ENCODE measurements around the gene RRBP1. TPM values are rescaled to one million over a fixed set of nuclear protein-coding genes. Genes with fewer than 3 reads are reported as not detected.

RRBP1 gene
- total and polyA plus RNA-seq, 4 donors, result 53.2 to 89.2 (median 56.7) TPM

- Histone ChIP-seq H3K4me1 (ENCODE audit: control insufficient read depth, insufficient read depth, low read length) (no peaks in the 10 kb centered on the region), H3K27me3 (ENCODE audit: control insufficient read depth, insufficient read depth, low read length) (no peaks in the 10 kb centered on the region), H3K27ac (ENCODE audit: low read depth, low read length) (no peak overlapping the region), H3K36me3 (ENCODE audit: control insufficient read depth, insufficient read depth, low read length) (no peaks in the 10 kb centered on the region), H3K4me3 (ENCODE audit: low read depth, low read length) (no peak overlapping the region), H3K9me3 (ENCODE audit: control insufficient read depth, insufficient read depth, low read length) (no peaks in the 10 kb centered on the region)
- 84% methylated on average over 14 of the region's 14 CpGs for whole genome bisulfite sequencing (ENCODE audit: insufficient coverage)
- DNase-seq (ENCODE audit: low read depth in 4 of 6, low spot score in 6 of 6), result no peak
These were observed 40.7 kb upstream of the RRBP1 start for GRCh38 chr20:17722493-17723300.

DNA sequence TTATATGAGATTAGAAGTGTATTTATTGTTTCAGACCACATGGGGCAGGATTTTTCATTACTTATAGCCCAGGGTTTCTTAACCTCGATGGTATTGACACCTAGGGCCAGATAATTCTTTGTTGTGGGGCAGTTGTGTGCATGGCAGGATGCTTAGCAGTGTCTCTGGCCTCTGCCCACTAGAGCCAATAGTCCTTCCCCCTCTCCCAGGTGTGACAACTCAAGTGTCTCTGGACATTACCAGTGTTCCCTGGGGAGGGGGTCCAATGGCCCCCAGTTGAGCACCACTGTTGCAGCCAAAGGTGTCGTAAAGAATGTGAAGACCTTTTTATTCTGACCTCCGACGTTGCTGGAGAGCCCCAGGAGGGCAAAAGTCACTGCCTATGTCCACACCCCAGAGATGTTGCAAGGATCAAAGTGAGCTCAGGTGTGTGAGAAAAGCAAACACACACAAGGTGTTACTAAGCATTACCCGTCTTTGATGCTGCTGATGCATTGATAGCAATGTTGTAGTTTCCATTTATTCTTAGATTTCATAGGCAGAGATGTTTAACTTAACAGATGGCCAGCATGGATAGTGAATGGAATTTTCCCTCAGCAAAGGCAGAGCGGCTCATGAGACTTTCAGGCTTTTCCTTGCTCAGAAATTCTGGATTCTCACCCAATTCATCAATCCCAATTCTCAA is 39.9 kb upstream of the RRBP1 start:
- H3K4me1 ChIP-seq (ENCODE audit: control insufficient read depth, insufficient read depth, low read length), result no peaks in the 10 kb centered on the region
- 64% methylated on average over 2 of the region's 6 CpGs for WGBS (ENCODE audit: insufficient coverage)
- no peaks in the 10 kb centered on the region for H3K27me3 ChIP-seq (ENCODE audit: control insufficient read depth, insufficient read depth, low read length)
- H3K36me3 ChIP-seq (ENCODE audit: control insufficient read depth, insufficient read depth, low read length), result no peaks in the 10 kb centered on the region
- DNase-seq (ENCODE audit: low read depth in 4 of 6, low spot score in 6 of 6), result peak in 1 of 6 donors; percentile 47
- no peak overlapping the region for H3K27ac ChIP-seq (ENCODE audit: low read depth, low read length)
- no peaks in the 10 kb centered on the region for H3K9me3 ChIP-seq (ENCODE audit: control insufficient read depth, insufficient read depth, low read length)
- H3K4me3 ChIP-seq (ENCODE audit: low read depth, low read length), result no peak overlapping the region

GRCh38 chr20:17720755-17721154 is 38.7 kb upstream of the RRBP1 start:
- Histone ChIP-seq H3K27me3 (ENCODE audit: control insufficient read depth, insufficient read depth, low read length) (no peaks in the 10 kb centered on the region), H3K9me3 (ENCODE audit: control insufficient read depth, insufficient read depth, low read length) (no peaks in the 10 kb centered on the region), H3K36me3 (ENCODE audit: control insufficient read depth, insufficient read depth, low read length) (no peaks in the 10 kb centered on the region), H3K4me3 (ENCODE audit: low read depth, low read length) (no peak overlapping the region), H3K4me1 (ENCODE audit: control insufficient read depth, insufficient read depth, low read length) (no peaks in the 10 kb centered on the region), H3K27ac (ENCODE audit: low read depth, low read length) (no peak overlapping the region)
- no CpG with 5 or more reads among the region's 4 CpGs for WGBS (ENCODE audit: insufficient coverage)
- no peak for DNase-seq (ENCODE audit: low read depth in 4 of 6, low spot score in 6 of 6)

DNA sequence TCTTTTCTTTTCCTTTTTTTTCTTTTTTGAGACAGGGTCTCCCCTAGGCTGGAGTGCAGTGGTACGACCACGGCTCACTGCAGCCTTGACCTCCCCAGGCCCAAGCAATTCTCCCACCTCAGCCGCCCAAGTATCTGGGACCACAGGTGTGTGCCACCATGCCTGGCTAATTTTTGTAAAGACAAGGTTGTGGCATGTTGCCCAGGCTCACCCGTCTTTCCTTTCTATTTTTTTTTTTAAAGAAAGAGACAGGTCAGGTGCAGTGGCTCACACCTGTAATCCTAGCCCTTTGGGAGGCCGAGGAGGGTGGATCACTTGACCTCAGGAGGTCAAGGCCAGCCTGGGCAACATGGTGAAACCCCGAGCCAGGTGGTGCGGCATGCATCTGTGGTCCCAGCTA is 34.3 kb upstream of the RRBP1 start:
- peaks cover 7% of the 10 kb centered on the region for H3K4me1 ChIP-seq (ENCODE audit: control insufficient read depth, insufficient read depth, low read length)
- no peak overlapping the region for H3K27ac ChIP-seq (ENCODE audit: low read depth, low read length)
- H3K36me3 ChIP-seq (ENCODE audit: control insufficient read depth, insufficient read depth, low read length), result no peaks in the 10 kb centered on the region
- no peaks in the 10 kb centered on the region for H3K9me3 ChIP-seq (ENCODE audit: control insufficient read depth, insufficient read depth, low read length)
- no peaks in the 10 kb centered on the region for H3K27me3 ChIP-seq (ENCODE audit: control insufficient read depth, insufficient read depth, low read length)
- 93% methylated on average over 6 of the region's 7 CpGs for WGBS (ENCODE audit: insufficient coverage)
- DNase-seq (ENCODE audit: low read depth in 4 of 6, low spot score in 6 of 6), result no peak
- H3K4me3 ChIP-seq (ENCODE audit: low read depth, low read length), result no peak overlapping the region

GRCh38 chr20:17715075-17715474 is 33.0 kb upstream of the RRBP1 start:
- Histone ChIP-seq H3K36me3 (ENCODE audit: control insufficient read depth, insufficient read depth, low read length) (no peaks in the 10 kb centered on the region), H3K4me1 (ENCODE audit: control insufficient read depth, insufficient read depth, low read length) (peaks cover 18% of the 10 kb centered on the region), H3K27me3 (ENCODE audit: control insufficient read depth, insufficient read depth, low read length) (no peaks in the 10 kb centered on the region), H3K27ac (ENCODE audit: low read depth, low read length) (no peak overlapping the region), H3K4me3 (ENCODE audit: low read depth, low read length) (no peak overlapping the region), H3K9me3 (ENCODE audit: control insufficient read depth, insufficient read depth, low read length) (no peaks in the 10 kb centered on the region)
- no peak for DNase-seq (ENCODE audit: low read depth in 4 of 6, low spot score in 6 of 6)
- WGBS (ENCODE audit: insufficient coverage), result 94% methylated on average over 5 of the region's 5 CpGs

DNA sequence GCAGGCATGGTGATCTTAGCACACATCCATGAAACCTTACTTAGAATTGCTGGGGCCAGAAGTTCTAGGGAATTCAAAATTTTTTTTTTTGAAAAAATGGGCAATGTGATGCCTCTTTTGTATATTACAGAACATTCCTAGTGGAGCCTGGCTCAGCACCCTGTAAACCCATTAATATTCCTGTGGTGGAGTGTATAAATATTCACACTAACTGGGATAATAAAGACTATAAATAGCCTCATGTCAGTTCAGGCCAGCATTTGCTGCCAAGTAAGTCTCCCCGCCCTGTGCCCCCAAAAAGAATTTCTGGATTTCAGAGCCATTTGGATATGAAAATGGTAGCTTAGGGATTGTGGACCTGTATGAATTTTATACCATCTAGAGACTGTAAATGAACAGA is 32.6 kb upstream of the RRBP1 start:
- no peaks in the 10 kb centered on the region for H3K27me3 ChIP-seq (ENCODE audit: control insufficient read depth, insufficient read depth, low read length)
- WGBS (ENCODE audit: insufficient coverage), result no CpG with 5 or more reads among the region's 1 CpG
- H3K36me3 ChIP-seq (ENCODE audit: control insufficient read depth, insufficient read depth, low read length), result no peaks in the 10 kb centered on the region
- H3K27ac ChIP-seq (ENCODE audit: low read depth, low read length), result no peak overlapping the region
- peak in 1 of 6 donors; percentile 10 for DNase-seq (ENCODE audit: low read depth in 4 of 6, low spot score in 6 of 6)
- no peaks in the 10 kb centered on the region for H3K9me3 ChIP-seq (ENCODE audit: control insufficient read depth, insufficient read depth, low read length)
- no peak overlapping the region for H3K4me3 ChIP-seq (ENCODE audit: low read depth, low read length)
- peaks cover 18% of the 10 kb centered on the region for H3K4me1 ChIP-seq (ENCODE audit: control insufficient read depth, insufficient read depth, low read length)

DNA sequence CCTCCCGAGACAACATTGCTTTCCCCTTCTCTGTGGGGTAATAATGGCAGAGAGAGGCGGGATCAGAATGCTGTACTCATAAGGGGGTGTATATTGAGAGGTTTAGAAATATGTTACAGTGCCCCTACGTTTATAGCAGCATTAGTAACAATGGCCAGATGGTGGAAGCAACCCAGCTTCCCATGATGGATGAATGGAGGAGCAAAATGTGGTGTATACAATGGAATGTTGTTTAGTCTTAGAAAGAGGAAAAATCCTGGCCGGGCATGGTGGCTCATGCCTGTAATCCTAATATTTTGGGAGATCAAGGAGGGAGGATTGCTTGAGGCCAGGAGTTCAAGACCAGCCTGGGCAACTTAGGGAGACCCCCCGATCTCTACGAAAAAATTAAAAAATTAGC is 30.7 kb upstream of the RRBP1 start:
- WGBS (ENCODE audit: insufficient coverage), result 100% methylated on average over 3 of the region's 6 CpGs
- DNase-seq (ENCODE audit: low read depth in 4 of 6, low spot score in 6 of 6), result no peak
- Histone ChIP-seq H3K4me1 (ENCODE audit: control insufficient read depth, insufficient read depth, low read length) (peaks cover 18% of the 10 kb centered on the region), H3K27ac (ENCODE audit: low read depth, low read length) (no peak overlapping the region), H3K9me3 (ENCODE audit: control insufficient read depth, insufficient read depth, low read length) (no peaks in the 10 kb centered on the region), H3K4me3 (ENCODE audit: low read depth, low read length) (no peak overlapping the region), H3K36me3 (ENCODE audit: control insufficient read depth, insufficient read depth, low read length) (no peaks in the 10 kb centered on the region), H3K27me3 (ENCODE audit: control insufficient read depth, insufficient read depth, low read length) (no peaks in the 10 kb centered on the region)

DNA sequence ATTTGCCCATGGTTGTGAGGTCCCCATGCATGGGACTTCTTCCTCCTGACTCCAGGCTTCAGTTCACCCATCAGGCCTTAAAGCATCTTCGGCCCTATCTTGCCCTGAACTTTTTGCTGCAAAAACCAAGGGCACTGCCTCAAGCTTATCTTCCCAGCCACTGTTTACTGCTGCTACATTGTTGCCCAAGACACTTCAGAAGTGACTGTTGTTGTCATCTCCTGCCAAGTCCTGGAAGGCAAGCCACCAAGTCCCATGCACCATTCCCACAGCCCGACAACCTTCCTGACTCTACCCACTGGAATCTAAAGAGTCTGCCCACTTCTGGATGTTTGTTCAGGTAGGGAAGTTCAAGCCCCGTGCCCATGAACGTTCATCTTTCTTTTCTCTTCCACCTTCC is 30.2 kb upstream of the RRBP1 start:
- H3K27me3 ChIP-seq (ENCODE audit: control insufficient read depth, insufficient read depth, low read length), result no peaks in the 10 kb centered on the region
- no peaks in the 10 kb centered on the region for H3K9me3 ChIP-seq (ENCODE audit: control insufficient read depth, insufficient read depth, low read length)
- peaks cover 18% of the 10 kb centered on the region for H3K4me1 ChIP-seq (ENCODE audit: control insufficient read depth, insufficient read depth, low read length)
- no peak overlapping the region for H3K4me3 ChIP-seq (ENCODE audit: low read depth, low read length)
- H3K36me3 ChIP-seq (ENCODE audit: control insufficient read depth, insufficient read depth, low read length), result no peaks in the 10 kb centered on the region
- no peak for DNase-seq (ENCODE audit: low read depth in 4 of 6, low spot score in 6 of 6)
- 94% methylated on average over 1 of the region's 4 CpGs for WGBS (ENCODE audit: insufficient coverage)
- H3K27ac ChIP-seq (ENCODE audit: low read depth, low read length), result no peak overlapping the region

GRCh38 chr20:17711267-17711627 is 29.2 kb upstream of the RRBP1 start:
- Histone ChIP-seq H3K27me3 (ENCODE audit: control insufficient read depth, insufficient read depth, low read length) (no peaks in the 10 kb centered on the region), H3K27ac (ENCODE audit: low read depth, low read length) (no peak overlapping the region), H3K4me3 (ENCODE audit: low read depth, low read length) (no peak overlapping the region), H3K9me3 (ENCODE audit: control insufficient read depth, insufficient read depth, low read length) (no peaks in the 10 kb centered on the region), H3K36me3 (ENCODE audit: control insufficient read depth, insufficient read depth, low read length) (no peaks in the 10 kb centered on the region), H3K4me1 (ENCODE audit: control insufficient read depth, insufficient read depth, low read length) (peaks cover 18% of the 10 kb centered on the region)
- WGBS (ENCODE audit: insufficient coverage), result 82% methylated on average over 3 of the region's 5 CpGs
- no peak for DNase-seq (ENCODE audit: low read depth in 4 of 6, low spot score in 6 of 6)

Measured in spinal cord (tissue), 10 donors.